ENCODE measurements around the gene MTX2. TPM values are rescaled to one million over a fixed set of nuclear protein-coding genes. Genes with fewer than 3 reads are reported as not detected.

Gene MTX2
- total RNA-seq, 1 experiment from 2014 or later, result 38.0 TPM

- no TSS peak for BruUV-seq (replicated peaks)
- ChIA-PET CTCF (interaction anchor here (0.6 kb wide), 1 partner anchor 417 kb away, joined by 3 read pairs; no protein-coding TSS in a partner anchor), POLR2A (no interaction called here)
- H3K4me3 Mint-ChIP-seq (ENCODE audit: unreplicated experiment), result no peak overlapping the region
- H3K36me3 Mint-ChIP-seq (ENCODE audit: insufficient read depth, unreplicated experiment), result no peaks in the 10 kb centered on the region
- no peaks in the 10 kb centered on the region for H3K27me3 Mint-ChIP-seq (ENCODE audit: insufficient read depth, unreplicated experiment)
- no peak for DNase-seq (ENCODE audit: unreplicated experiment)
- TF ChIP-seq CTCF (IDR thresholded peaks at IDR 0.05; ENCODE audit: unreplicated experiment), result no peak
- no peaks in the 10 kb centered on the region for H3K9me3 Mint-ChIP-seq (ENCODE audit: unreplicated experiment)
- H3K4me1 Mint-ChIP-seq (ENCODE audit: insufficient read depth, unreplicated experiment), result no peaks in the 10 kb centered on the region
- no peak overlapping the region for H3K27ac Mint-ChIP-seq (ENCODE audit: low read depth, unreplicated experiment)
- intact Hi-C loops (cut with micrococcal nuclease), result no loop called here
Measured at GRCh38 chr2:176237456-176237855, 31.8 kb upstream of the MTX2 start.

- no peaks in the 10 kb centered on the region for H3K27me3 Mint-ChIP-seq (ENCODE audit: insufficient read depth, unreplicated experiment)
- H3K36me3 Mint-ChIP-seq (ENCODE audit: insufficient read depth, unreplicated experiment), result no peaks in the 10 kb centered on the region
- no peak overlapping the region for H3K4me3 Mint-ChIP-seq (ENCODE audit: unreplicated experiment)
- H3K27ac Mint-ChIP-seq (ENCODE audit: low read depth, unreplicated experiment), result no peak overlapping the region
- CTCF ChIA-PET, result interaction anchor here (0.5 to 2.2 kb wide), 7 partner anchors 8 to 577 kb away, joined by 3 to 4 read pairs (median 3); no protein-coding TSS in a partner anchor
- TF ChIP-seq CTCF (IDR thresholded peaks at IDR 0.05; ENCODE audit: unreplicated experiment), result no peak
- no peaks in the 10 kb centered on the region for H3K4me1 Mint-ChIP-seq (ENCODE audit: insufficient read depth, unreplicated experiment)
- no peaks in the 10 kb centered on the region for H3K9me3 Mint-ChIP-seq (ENCODE audit: unreplicated experiment)
- POLR2A ChIA-PET, result no interaction called here
- intact Hi-C loops (cut with micrococcal nuclease), result no loop called here
- no peak for DNase-seq (ENCODE audit: unreplicated experiment)
- BruUV-seq (replicated peaks), result no TSS peak
Measured at GRCh38 chr2:176239031-176239430, 30.2 kb upstream of the MTX2 start.

- Mint-ChIP-seq H3K27ac (ENCODE audit: low read depth, unreplicated experiment) (no peak overlapping the region), H3K9me3 (ENCODE audit: unreplicated experiment) (no peaks in the 10 kb centered on the region), H3K4me1 (ENCODE audit: insufficient read depth, unreplicated experiment) (no peaks in the 10 kb centered on the region), H3K27me3 (ENCODE audit: insufficient read depth, unreplicated experiment) (no peaks in the 10 kb centered on the region), H3K4me3 (ENCODE audit: unreplicated experiment) (no peak overlapping the region), H3K36me3 (ENCODE audit: insufficient read depth, unreplicated experiment) (no peaks in the 10 kb centered on the region)
- CTCF ChIA-PET, result interaction anchor here (1.4 to 2.2 kb wide), 2 partner anchors 215 to 314 kb away, joined by 3 to 4 read pairs; no protein-coding TSS in a partner anchor
- intact Hi-C loops (cut with micrococcal nuclease), result no loop called here
- DNase-seq (ENCODE audit: unreplicated experiment), result no peak
- no TSS peak for BruUV-seq (replicated peaks)
- POLR2A ChIA-PET, result interaction anchor here (0.6 to 1.2 kb wide), 3 partner anchors 29 to 988 kb away, joined by 3 to 5 read pairs (median 3); partner anchors contain the start of gene MTX2
- TF ChIP-seq CTCF (IDR thresholded peaks at IDR 0.05; ENCODE audit: unreplicated experiment), result no peak
Measured at GRCh38 chr2:176240301-176240700, 28.9 kb upstream of the MTX2 start.

GRCh38 chr2:176242276-176242675, 27.0 kb upstream of the MTX2 start:
- CTCF ChIA-PET, result no interaction called here

More at GRCh38 chr2:176242276-176242675, 27.0 kb upstream of the MTX2 start:
- BruUV-seq (replicated peaks), result no TSS peak
- intact Hi-C loops (cut with micrococcal nuclease), result no loop called here
- Mint-ChIP-seq H3K9me3 (ENCODE audit: unreplicated experiment) (no peaks in the 10 kb centered on the region), H3K36me3 (ENCODE audit: insufficient read depth, unreplicated experiment) (no peaks in the 10 kb centered on the region), H3K4me1 (ENCODE audit: insufficient read depth, unreplicated experiment) (no peaks in the 10 kb centered on the region), H3K27ac (ENCODE audit: low read depth, unreplicated experiment) (no peak overlapping the region), H3K4me3 (ENCODE audit: unreplicated experiment) (no peak overlapping the region), H3K27me3 (ENCODE audit: insufficient read depth, unreplicated experiment) (no peaks in the 10 kb centered on the region)
- POLR2A ChIA-PET, result interaction anchor here (0.6 to 0.7 kb wide), 2 partner anchors 20 to 488 kb away, joined by 3 read pairs; no protein-coding TSS in a partner anchor
- DNase-seq (ENCODE audit: unreplicated experiment), result no peak
- no peak for TF ChIP-seq CTCF (IDR thresholded peaks at IDR 0.05; ENCODE audit: unreplicated experiment)

All from MCF 10A (cell line).